Measurements from ENCODE around the gene UFSP2. TPM values are rescaled to one million over a fixed set of nuclear protein-coding genes. Genes with fewer than 3 reads are reported as not detected.

UFSP2 gene
- total RNA-seq, 1 donor from 2014 or later: 8.6 TPM

DNA sequence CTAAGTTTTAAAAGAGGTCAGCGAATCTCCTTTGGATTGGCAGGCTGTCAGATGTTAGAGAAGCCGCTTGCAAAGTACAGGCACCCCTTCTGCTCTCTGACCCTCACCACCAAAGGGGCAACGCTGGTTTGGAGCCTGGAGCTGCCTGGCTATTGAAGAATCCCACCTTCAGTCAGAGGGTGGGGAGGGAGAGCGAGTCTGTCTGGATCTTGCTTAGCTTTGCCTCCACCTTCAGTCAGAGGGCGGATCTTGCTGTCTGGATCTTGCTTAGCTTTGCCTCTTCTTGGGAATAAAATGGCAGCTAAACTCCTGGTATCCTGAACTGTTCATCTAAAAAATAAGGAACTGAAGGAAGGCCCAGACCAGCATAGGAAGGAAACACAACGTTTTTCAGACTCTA, 38.4 kb upstream of the UFSP2 start:
- Histone ChIP-seq H3K27ac (no peak overlapping the region), H3K36me3 (no peaks in the 10 kb centered on the region), H3K9me3 (no peaks in the 10 kb centered on the region), H3K4me1 (no peaks in the 10 kb centered on the region), H3K4me3 (no peak overlapping the region), H3K27me3 (no peaks in the 10 kb centered on the region)
- DNase-seq (ENCODE audit: low spot score in 2 of 2): no peak
- TF ChIP-seq CTCF (IDR thresholded peaks at IDR 0.05): no peak
- intact Hi-C loops (cut with DNase I): no loop called here

- intact Hi-C loops (cut with DNase I): no loop called here
These were observed 37.8 kb upstream of the UFSP2 start for GRCh38 chr4:185463541-185463940.

GRCh38 chr4:185461565-185461964, 35.8 kb upstream of the UFSP2 start:
- Histone ChIP-seq H3K27ac (no peak overlapping the region), H3K36me3 (no peaks in the 10 kb centered on the region), H3K27me3 (no peaks in the 10 kb centered on the region), H3K4me3 (no peak overlapping the region), H3K4me1 (no peaks in the 10 kb centered on the region), H3K9me3 (no peaks in the 10 kb centered on the region)
- TF ChIP-seq CTCF (IDR thresholded peaks at IDR 0.05): no peak
- intact Hi-C loops (cut with DNase I): no loop called here
- DNase-seq (ENCODE audit: low spot score in 2 of 2): no peak

More at GRCh38 chr4:185463541-185463940, 37.8 kb upstream of the UFSP2 start:
- Histone ChIP-seq H3K4me1 (no peaks in the 10 kb centered on the region), H3K36me3 (no peaks in the 10 kb centered on the region), H3K27ac (no peak overlapping the region), H3K9me3 (no peaks in the 10 kb centered on the region), H3K27me3 (no peaks in the 10 kb centered on the region), H3K4me3 (no peak overlapping the region)
- no peak for DNase-seq (ENCODE audit: low spot score in 2 of 2)
- TF ChIP-seq CTCF (IDR thresholded peaks at IDR 0.05): no peak

DNA sequence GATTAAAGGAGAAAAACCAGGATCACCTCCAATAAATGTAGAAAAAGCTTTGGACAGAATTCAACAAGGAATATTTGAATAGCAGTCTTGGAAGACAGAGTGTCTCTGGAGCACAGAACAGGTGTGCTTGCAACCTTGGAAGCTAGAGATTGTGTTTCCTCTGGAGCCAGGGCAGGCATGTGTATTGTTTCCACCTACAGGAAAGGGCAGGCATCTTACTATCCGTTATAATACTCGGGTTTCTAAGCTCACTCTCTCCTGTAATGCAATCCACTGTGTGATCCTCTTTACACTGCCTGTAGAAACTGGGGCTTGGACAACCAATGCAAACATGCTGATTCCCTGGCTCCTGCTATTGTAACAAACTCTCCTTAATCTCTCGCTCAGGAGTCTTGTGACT, 31.4 kb upstream of the UFSP2 start:
- no peak overlapping the region for H3K27ac ChIP-seq
- H3K9me3 ChIP-seq: no peaks in the 10 kb centered on the region
- H3K4me3 ChIP-seq: no peak overlapping the region
- no peak for DNase-seq (ENCODE audit: low spot score in 2 of 2)
- intact Hi-C loops (cut with DNase I): no loop called here
- no peak for TF ChIP-seq CTCF (IDR thresholded peaks at IDR 0.05)
- H3K27me3 ChIP-seq: no peaks in the 10 kb centered on the region
- H3K36me3 ChIP-seq: no peaks in the 10 kb centered on the region
- no peaks in the 10 kb centered on the region for H3K4me1 ChIP-seq

DNA sequence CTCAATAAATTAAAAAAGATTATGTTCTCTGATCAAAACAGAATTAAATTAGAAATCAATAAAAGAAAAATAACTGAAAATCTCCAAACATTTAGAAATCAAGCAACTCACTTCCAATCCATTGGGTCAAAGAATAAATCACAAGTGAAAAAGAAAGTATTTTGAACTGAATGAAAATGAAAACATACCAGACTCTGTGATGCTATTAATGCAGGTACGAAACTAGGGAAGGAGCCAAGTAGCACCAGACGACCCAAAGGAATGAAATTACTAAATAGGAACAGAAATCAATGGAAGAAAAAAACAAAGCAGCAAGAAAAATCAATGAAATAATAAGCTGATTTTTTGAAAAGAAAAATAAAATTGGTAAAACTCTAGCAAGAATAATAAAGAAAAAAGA, 30.4 kb upstream of the UFSP2 start:
- Histone ChIP-seq H3K27ac (no peak overlapping the region), H3K36me3 (no peaks in the 10 kb centered on the region), H3K4me3 (no peak overlapping the region), H3K4me1 (no peaks in the 10 kb centered on the region), H3K9me3 (no peaks in the 10 kb centered on the region), H3K27me3 (no peaks in the 10 kb centered on the region)
- DNase-seq (ENCODE audit: low spot score in 2 of 2): no peak
- intact Hi-C loops (cut with DNase I): no loop called here
- no peak for TF ChIP-seq CTCF (IDR thresholded peaks at IDR 0.05)

DNA sequence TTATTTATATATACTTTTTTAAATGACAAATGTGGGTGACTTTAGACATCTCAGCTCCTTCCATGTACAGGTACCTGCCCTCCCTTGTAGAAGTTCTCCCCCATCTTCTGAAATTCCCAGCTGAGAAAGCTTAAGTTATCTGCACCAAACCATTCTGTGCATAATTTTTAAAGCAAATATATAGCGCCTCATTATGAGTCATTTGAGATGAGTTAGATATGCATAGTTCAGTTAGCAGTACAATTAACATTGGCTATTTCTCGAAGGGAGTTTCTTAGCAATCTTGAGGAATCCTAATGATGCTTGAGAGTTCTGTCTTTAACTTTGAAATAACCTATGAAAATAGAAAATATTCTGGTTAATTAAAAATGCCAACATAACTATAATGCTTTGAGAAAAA, 19.4 kb upstream of the UFSP2 start:
- Histone ChIP-seq H3K27ac (no peak overlapping the region), H3K4me3 (no peak overlapping the region), H3K27me3 (no peaks in the 10 kb centered on the region), H3K9me3 (no peaks in the 10 kb centered on the region), H3K36me3 (no peaks in the 10 kb centered on the region), H3K4me1 (no peaks in the 10 kb centered on the region)
- no peak for TF ChIP-seq CTCF (IDR thresholded peaks at IDR 0.05)
- intact Hi-C loops (cut with DNase I): no loop called here
- DNase-seq (ENCODE audit: low spot score in 2 of 2): no peak
